Body of pancreas (tissue), 4 donors: ENCODE results near the gene TRAPPC11. TPM values are rescaled to one million over a fixed set of nuclear protein-coding genes. Genes with fewer than 3 reads are reported as not detected.

Experiments
- ATAC-seq: fragments of 150-250 bp; one replicate; pipeline ENCODE4 v1.9.1; 2016
- DNase-seq, 4 donors: peaks; one replicate each; pipeline ENCODE4 v3.0.0-alpha.2; 2019
- H3K27ac ChIP-seq, 4 donors: fragments of 200-600 bp; sonication (generic); 1 replicate in 3 of 4; 2 replicates in 1 of 4; pipeline versions ENCODE4 v1.5.1 to v1.6.1; 2016 to 2019; ENCODE audit warnings: mild to moderate bottlenecking in 1 of 4, mixed read lengths in 1 of 4, moderate library complexity in 1 of 4
- H3K27me3 ChIP-seq, 2 donors: fragments of 200-600 bp; sonication (generic); one replicate each; pipeline ENCODE4 v1.6.0; 2016; ENCODE audit warnings: mild to moderate bottlenecking in 1 of 2
- H3K36me3 ChIP-seq, 2 donors: fragments of 200-600 bp; sonication (generic); replicated peaks in 1 of 2; 2 replicates each; pipeline ENCODE4 v1.5.1; 2016; ENCODE audit warnings: low read depth in 2 of 2; ENCODE audit not compliant: insufficient read depth in 1 of 2
- H3K4me1 ChIP-seq: fragments of 200-600 bp; sonication (generic); one replicate; pipeline ENCODE4 v1.6.0; 2016
- H3K4me3 ChIP-seq, 2 donors: fragments of 200-600 bp; sonication (generic); 1 replicate in 1 of 2; 2 replicates in 1 of 2; pipeline ENCODE4 v1.5.1; 2016 to 2019
- H3K9me3 ChIP-seq, 3 donors: fragments of 200-600 bp; sonication (generic); 1 replicate in 2 of 3; 2 replicates in 1 of 3; pipeline ENCODE4 v1.5.1; 2016
- POLR2A ChIP-seq, 3 donors: fragments of 450-650 bp; IDR thresholded peaks; one replicate each; pipeline ENCODE4 v1.6.1; 2016; ENCODE audit warnings: antibody characterized with exemption in 3 of 3, mild to moderate bottlenecking in 2 of 3
- WGBS, 2 donors: methylation state at CpG; one replicate each; pipeline ENCODE4 v1.1.5; 2017; 5-methylcytosine and 5-hydroxymethylcytosine counted together
- intact Hi-C: fragments of 100-400 bp; cut with DNase I; formaldehyde crosslinking; loops from one replicate; pipeline ENCODE4 v1.15.1; 2023
- total RNA-seq, 2 donors: library from RNA; depleted of rRNA; stranded (reverse); fragments of >200 nt; gene quantifications; one replicate each; pipeline ENCODE4 v1.1.0, GENCODE V29; 2016
- TF ChIP-seq, protein P1 (sequence below), 7 experiments: fragments of 450-650 bp in 4 of 7; fragments of 200-600 bp in 3 of 7; sonication (generic) in 3 of 7; IDR thresholded peaks; one replicate each; pipeline ENCODE4 v1.5.1; 2016 to 2019; ENCODE audit warnings: antibody characterized with exemption in 7 of 7

Gene TRAPPC11
- total RNA-seq, 2 donors from 2014 or later = 22.6 to 107 TPM

DNA sequence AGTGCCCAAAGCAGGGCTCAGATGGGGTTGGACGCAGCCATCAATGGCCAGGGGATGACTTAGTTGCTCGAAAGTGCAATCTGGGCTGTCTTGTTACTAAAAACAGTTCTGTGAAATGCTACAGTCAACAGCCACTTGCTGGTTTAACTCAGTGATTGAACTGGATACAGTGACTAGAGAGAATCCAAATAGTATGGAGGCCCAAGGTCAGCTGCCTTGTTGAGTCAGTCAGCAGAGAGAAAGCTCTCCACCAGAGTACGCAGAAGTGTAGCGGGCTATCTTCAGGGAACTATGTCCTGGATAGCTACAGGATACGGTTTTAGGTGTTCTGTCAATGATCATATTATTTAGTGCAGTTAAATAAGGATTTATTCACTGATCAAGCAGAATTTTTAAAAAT lies 68.4 kb downstream of the TRAPPC11 start:
- Histone ChIP-seq H3K9me3 (no peaks in the 10 kb centered on the region), H3K4me1 (peaks cover 12% of the 10 kb centered on the region), H3K36me3 (no peaks in the 10 kb centered on the region), H3K27ac (no peak overlapping the region), H3K27me3 (no peaks in the 10 kb centered on the region), H3K4me3 (no peak overlapping the region)
- TF ChIP-seq, protein P1, sequence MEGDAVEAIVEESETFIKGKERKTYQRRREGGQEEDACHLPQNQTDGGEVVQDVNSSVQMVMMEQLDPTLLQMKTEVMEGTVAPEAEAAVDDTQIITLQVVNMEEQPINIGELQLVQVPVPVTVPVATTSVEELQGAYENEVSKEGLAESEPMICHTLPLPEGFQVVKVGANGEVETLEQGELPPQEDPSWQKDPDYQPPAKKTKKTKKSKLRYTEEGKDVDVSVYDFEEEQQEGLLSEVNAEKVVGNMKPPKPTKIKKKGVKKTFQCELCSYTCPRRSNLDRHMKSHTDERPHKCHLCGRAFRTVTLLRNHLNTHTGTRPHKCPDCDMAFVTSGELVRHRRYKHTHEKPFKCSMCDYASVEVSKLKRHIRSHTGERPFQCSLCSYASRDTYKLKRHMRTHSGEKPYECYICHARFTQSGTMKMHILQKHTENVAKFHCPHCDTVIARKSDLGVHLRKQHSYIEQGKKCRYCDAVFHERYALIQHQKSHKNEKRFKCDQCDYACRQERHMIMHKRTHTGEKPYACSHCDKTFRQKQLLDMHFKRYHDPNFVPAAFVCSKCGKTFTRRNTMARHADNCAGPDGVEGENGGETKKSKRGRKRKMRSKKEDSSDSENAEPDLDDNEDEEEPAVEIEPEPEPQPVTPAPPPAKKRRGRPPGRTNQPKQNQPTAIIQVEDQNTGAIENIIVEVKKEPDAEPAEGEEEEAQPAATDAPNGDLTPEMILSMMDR (IDR thresholded peaks at IDR 0.05) = no peak
- TF ChIP-seq POLR2A (IDR thresholded peaks at IDR 0.05) = no peak
- ATAC-seq (no peak), DNase-seq (no peak)
- intact Hi-C loops = no loop called here
- WGBS, 2 donors = 95 to 97% methylated on average over 5 of the region's 5 CpGs

DNA sequence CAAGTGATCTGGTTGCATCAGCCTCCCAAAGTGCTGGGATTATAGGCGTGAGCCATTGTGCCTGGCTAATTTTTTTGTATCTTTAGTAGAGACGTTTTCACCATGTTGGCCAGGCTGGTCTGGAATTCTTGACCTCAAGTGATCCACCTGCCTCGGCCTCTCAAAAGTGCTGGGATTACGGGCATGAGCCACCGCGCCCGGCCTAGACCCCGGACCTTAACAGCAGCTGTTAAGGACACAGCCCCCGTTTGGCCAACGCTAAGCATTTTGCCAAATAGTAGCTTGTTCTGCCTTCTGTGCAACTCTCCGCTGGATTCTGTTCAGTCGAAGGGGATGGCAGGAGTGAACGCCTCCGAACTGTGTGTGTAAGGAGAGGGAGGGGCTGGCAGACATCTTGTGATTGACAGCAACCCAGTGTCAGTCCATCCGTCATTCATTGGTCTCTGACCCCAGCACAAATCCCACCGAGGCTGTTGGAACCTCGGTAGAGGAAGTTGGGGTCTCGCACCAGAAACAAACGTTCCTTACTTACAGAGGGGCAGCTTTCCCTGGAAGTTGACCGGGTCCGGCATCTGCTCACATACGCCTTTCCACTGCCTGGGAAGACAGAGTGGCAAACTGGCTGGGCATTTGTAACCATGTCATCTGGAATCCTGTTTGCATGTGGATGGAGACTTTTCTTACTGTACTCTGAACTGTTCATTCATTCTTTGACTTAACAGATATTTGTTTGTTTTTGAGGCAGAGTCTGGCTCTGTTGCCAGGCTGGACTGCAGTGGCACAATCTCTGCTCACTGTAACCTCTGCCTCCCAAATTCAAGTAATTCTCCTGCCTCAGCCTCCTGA lies 69.4 kb downstream of the TRAPPC11 start:
- DNase-seq (no peak), ATAC-seq (no peak)
- intact Hi-C loops = no loop called here
- no peak overlapping the region for H3K27ac ChIP-seq
- H3K4me3 ChIP-seq = no peak overlapping the region
- peaks cover 6% of the 10 kb centered on the region for H3K4me1 ChIP-seq
- H3K9me3 ChIP-seq = no peaks in the 10 kb centered on the region
- no peaks in the 10 kb centered on the region for H3K36me3 ChIP-seq
- no peaks in the 10 kb centered on the region for H3K27me3 ChIP-seq
- WGBS, 2 donors = 68 to 83% methylated on average over 19 to 21 of the region's 22 CpGs
- TF ChIP-seq, protein P1 (IDR thresholded peaks at IDR 0.05) = no peak
- no peak for TF ChIP-seq POLR2A (IDR thresholded peaks at IDR 0.05)

DNA sequence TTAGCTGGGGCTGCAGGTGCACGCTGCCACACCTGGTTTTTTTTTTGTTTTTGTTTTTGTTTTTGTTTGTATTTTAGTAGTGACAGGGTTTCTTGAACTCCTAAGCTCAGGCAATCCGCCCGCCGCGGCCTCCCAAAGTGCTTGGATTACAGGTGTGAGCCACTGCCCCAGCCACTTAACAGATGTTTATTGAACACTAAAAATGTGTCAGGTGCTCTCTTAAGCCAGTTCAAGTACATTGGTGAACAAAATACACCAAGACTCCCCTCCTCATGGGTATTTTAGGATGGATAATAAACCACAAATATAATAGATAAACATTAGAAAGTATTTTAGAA lies 69.9 kb downstream of the TRAPPC11 start:
- Histone ChIP-seq H3K36me3 (no peaks in the 10 kb centered on the region), H3K4me1 (no peaks in the 10 kb centered on the region), H3K9me3 (no peaks in the 10 kb centered on the region), H3K27me3 (no peaks in the 10 kb centered on the region), H3K4me3 (no peak overlapping the region), H3K27ac (peak overlapping the region in 1 of 4 donors; percentile 52)
- TF ChIP-seq, protein P1 (IDR thresholded peaks at IDR 0.05) = no peak
- TF ChIP-seq POLR2A (IDR thresholded peaks at IDR 0.05) = no peak
- intact Hi-C loops = no loop called here
- ATAC-seq (no peak), DNase-seq (no peak)
- WGBS, 2 donors = 87 to 92% methylated on average over 5 of the region's 5 CpGs

DNA sequence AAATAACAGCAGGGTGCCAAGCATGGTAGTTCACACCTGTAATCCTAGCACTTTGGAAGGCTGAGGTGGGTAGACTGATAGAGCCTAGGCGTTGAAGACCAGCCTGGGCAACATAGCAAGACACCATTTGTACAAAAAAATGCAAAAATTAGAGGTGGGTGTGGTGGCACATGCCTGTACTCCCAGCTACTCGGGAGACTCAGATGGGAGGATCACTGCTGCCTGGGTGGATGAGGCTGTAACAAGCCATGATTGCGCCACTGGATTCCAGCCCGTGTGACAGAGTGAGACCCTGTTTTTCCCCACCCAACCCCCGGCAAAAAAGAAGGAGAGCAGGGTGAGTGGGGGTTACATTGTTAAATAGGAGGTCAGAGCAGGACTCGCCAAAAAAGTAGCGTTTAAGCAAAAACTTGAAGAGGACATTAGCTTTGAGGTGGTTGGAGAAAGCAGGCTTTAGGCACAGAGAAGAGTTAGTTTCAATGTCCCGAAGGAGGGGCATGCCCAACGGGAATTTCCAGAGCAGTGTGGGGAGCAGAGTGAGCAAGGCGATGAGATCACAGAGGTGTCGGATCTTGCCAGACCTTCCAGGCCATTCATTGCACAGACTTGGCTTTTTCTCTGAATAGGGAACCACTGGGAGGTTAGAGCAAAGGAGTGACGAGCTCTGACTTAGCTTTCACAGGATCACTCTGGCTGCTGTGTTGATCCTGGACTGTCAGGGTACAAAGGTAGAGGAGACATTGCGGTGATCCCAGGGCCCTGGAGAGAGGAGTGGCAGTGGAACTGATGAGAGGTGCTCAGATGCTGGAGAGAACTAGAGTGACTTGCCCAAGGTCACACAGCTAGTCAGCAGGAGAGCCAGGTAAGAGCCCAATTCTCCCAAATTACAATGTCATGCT lies 70.6 kb downstream of the TRAPPC11 start:
- TF ChIP-seq POLR2A (IDR thresholded peaks at IDR 0.05) = no peak
- TF ChIP-seq, protein P1 (IDR thresholded peaks at IDR 0.05) = no peak
- H3K4me1 ChIP-seq = no peaks in the 10 kb centered on the region
- no peaks in the 10 kb centered on the region for H3K9me3 ChIP-seq
- ATAC-seq (peak; percentile 79), DNase-seq (peak in 1 of 4 donors; percentile 26)
- no peak overlapping the region for H3K4me3 ChIP-seq
- peak overlapping the region in 2 of 4 donors; percentile 52 to 54 for H3K27ac ChIP-seq
- no peaks in the 10 kb centered on the region for H3K36me3 ChIP-seq
- no peaks in the 10 kb centered on the region for H3K27me3 ChIP-seq
- intact Hi-C loops = no loop called here
- WGBS, 2 donors = 58 to 59% methylated on average over 13 of the region's 13 CpGs
